AG04450 (cell line): ENCODE data around the gene OGDH. TPM values are rescaled to one million over a fixed set of nuclear protein-coding genes. Genes with fewer than 3 reads are reported as not detected.

ENCODE experiments used
- CTCF ChIA-PET: fragments of 300-600, 350-600 bp; formaldehyde crosslinking; extraction: SDS; loops from one replicate; lab custom pipeline; 2022; ENCODE audit warnings: antibody characterized with exemption, inconsistent platforms; lab: Charles Lee
- POLR2A ChIA-PET: fragments of 350-600 bp; formaldehyde crosslinking; extraction: SDS; loops from one replicate; lab custom pipeline; 2021; ENCODE audit warnings: antibody characterized with exemption, inconsistent platforms; lab: Yijun Ruan, JAX
- DNase-seq: peaks from one replicate; pipeline ENCODE4 v3.0.0-alpha.2; 2011; ENCODE audit warnings: low read depth, low spot score
- H3K27ac ChIP-seq: one replicate; pipeline ENCODE4 v1.5.1; 2012; ENCODE audit warnings: low read depth, low read length, control low read depth
- H3K27me3 ChIP-seq: one replicate; pipeline ENCODE4 v1.6.0; 2012; ENCODE audit warnings: low read length; ENCODE audit not compliant: control insufficient read depth, insufficient read depth
- H3K4me3 ChIP-seq: 2 replicates; pipeline ENCODE4 v1.5.1; 2011; ENCODE audit warnings: mild to moderate bottlenecking, low read depth, low read length, control low read depth
- H3K9me3 ChIP-seq: 2 replicates; pipeline ENCODE4 v1.5.1; 2012; ENCODE audit warnings: low read length; ENCODE audit not compliant: control insufficient read depth, insufficient read depth
- CTCF ChIP-seq: IDR thresholded peaks from 2 replicates; pipeline ENCODE4 v1.5.1; 2011; ENCODE audit warnings: low read depth, low read length, control low read depth, inconsistent platforms
- polyA plus RNA-seq: library from polyadenylated mRNA; depleted of rRNA; stranded (reverse); fragments of >200 nt; gene quantifications from 2 replicates; pipeline ENCODE4 v1.2.3, GENCODE V29; 2011

The OGDH gene
- polyA plus RNA-seq, 1 experiment = 35.8 TPM

GRCh38 chr7:44666566-44666965 is 60.1 kb downstream of the OGDH start:
- no peak overlapping the region for H3K4me3 ChIP-seq
- TF ChIP-seq CTCF = no peak
- DNase-seq = no peak
- H3K9me3 ChIP-seq = peaks cover under 1% of the 10 kb centered on the region; the same call in 1 of the 2 replicates
- no peak overlapping the region for H3K27ac ChIP-seq
- no peaks in the 10 kb centered on the region for H3K27me3 ChIP-seq
- POLR2A ChIA-PET = no interaction called here
- CTCF ChIA-PET = no interaction called here

- Histone ChIP-seq H3K4me3 (no peak overlapping the region), H3K27ac (no peak overlapping the region), H3K9me3 (no peaks in the 10 kb centered on the region), H3K27me3 (no peaks in the 10 kb centered on the region)
- CTCF ChIA-PET = no interaction called here
- no peak for DNase-seq
- POLR2A ChIA-PET = no interaction called here
- no peak for TF ChIP-seq CTCF
Observed at GRCh38 chr7:44667190-44667589, 60.8 kb downstream of the OGDH start.

GRCh38 chr7:44671069-44671468 is 64.6 kb downstream of the OGDH start:
- DNase-seq = no peak
- POLR2A ChIA-PET = interaction anchor here (0.6 kb wide), 1 partner anchor 93 kb away, joined by 3 read pairs; no protein-coding TSS in a partner anchor
- no peak for TF ChIP-seq CTCF
- Histone ChIP-seq H3K9me3 (no peaks in the 10 kb centered on the region), H3K27ac (no peak overlapping the region), H3K4me3 (no peak overlapping the region), H3K27me3 (no peaks in the 10 kb centered on the region)
- CTCF ChIA-PET = no interaction called here

- CTCF ChIA-PET = no interaction called here
- DNase-seq = no peak
- no peak overlapping the region for H3K4me3 ChIP-seq
- H3K27me3 ChIP-seq = no peaks in the 10 kb centered on the region
- POLR2A ChIA-PET = no interaction called here
- no peaks in the 10 kb centered on the region for H3K9me3 ChIP-seq
- TF ChIP-seq CTCF = no peak
- no peak overlapping the region for H3K27ac ChIP-seq
Observed at GRCh38 chr7:44673324-44673723, 66.9 kb downstream of the OGDH start.

- H3K27ac ChIP-seq = no peak overlapping the region
- H3K27me3 ChIP-seq = no peaks in the 10 kb centered on the region
- ChIA-PET CTCF (no interaction called here), POLR2A (no interaction called here)
- no peak for TF ChIP-seq CTCF
- no peaks in the 10 kb centered on the region for H3K9me3 ChIP-seq
- DNase-seq = no peak
- no peak overlapping the region for H3K4me3 ChIP-seq
Observed at GRCh38 chr7:44673771-44674170, 67.3 kb downstream of the OGDH start.
